Measurements from ENCODE around the gene BCKDHA.
"Not testable (repeated sequence)": the region's sequence is repeated elsewhere in the genome, so short reads cannot be mapped to it uniquely, and the experiment has no call there.

The BCKDHA gene

DNA sequence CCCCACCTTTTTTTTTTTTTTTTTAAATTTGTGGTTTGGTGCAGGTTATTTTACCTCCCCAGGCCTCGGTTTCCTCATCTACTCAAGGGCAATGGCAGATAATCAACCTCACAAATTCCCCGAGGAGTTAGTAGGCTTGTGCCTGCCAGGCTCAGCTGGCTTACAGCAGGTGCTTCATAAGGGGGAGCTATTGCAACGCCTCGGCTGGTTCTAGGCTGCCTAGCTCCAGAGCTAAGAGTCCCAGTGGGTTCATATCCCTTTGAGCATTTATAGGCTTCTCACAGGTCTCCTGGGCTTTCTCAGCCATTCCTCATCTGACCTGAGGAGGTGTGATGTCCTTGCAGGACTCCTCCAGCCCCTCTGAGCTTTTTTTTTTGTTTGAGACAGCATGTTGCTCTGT is 10.6 kb downstream of the BCKDHA start:
- DNase-seq = peak; percentile 20

- not testable (repeated sequence) for DNase-seq
Observed at GRCh38 chr19:41408846-41409245, 11.2 kb downstream of the BCKDHA start.

DNA sequence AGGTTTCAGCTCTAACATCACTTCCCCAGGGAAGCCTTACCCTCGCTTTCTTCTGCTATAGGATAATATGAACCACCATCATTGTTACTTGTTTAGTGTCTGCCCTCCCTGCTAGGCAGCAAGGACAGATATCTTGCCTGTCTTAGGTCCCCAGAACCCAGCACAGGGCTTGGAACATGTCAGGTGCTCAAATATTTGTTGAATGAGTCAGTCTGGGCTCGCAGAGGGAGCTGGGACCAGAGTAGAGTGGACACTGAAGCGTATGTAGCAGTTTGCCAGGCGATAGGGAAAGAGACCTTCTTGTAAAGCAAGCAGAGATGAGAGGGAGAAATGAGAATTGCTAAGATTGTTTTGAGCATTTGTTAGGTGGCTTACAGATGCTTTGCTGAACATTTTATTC is 11.7 kb downstream of the BCKDHA start:
- no peak for DNase-seq

GRCh38 chr19:41410336-41411054 is 12.9 kb downstream of the BCKDHA start:
- no peak for DNase-seq

DNA sequence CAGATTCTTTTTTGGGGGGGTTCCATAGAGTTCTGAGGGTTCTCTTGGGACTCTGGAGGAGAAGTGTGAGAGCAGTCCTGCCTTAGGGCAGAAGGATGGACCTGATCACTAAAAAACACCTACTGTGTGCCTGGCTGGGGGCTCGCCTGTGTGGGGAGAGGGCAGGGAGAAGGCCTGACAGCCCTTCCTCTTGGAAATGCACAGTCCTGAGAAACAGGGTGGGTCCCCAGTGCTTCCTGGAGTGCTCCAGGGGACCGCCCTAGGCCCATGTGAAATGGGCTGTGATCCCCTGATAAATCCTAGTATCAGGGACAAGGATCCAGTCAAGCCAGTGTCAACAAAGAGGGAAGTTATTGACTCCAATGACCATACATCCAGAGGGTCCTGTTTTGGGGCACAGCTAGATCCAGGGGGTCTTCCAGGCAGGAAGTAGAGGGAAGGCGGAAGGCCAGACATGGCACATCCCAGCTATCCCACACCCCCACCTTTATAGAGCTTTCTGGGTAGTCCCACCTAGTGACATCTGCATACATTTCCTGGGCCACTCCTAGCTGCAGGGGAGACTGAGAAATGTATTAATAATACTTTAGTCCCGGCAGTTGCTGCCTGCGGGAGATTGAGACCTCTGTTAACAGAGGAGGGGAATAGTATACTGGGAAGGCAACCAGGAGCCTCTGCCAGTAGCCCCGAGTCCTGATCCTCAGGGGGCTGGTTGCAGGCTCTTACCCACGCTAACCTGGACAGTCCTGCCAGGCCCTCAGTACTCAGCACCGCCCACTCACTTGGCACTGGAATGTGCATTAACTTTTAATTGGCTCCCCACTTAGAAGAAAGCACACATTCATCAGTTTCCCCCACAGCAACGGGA is 13.7 kb downstream of the BCKDHA start:
- DNase-seq = no peak

GRCh38 chr19:41411968-41412265 is 14.3 kb downstream of the BCKDHA start:
- no peak for DNase-seq

- DNase-seq = no peak
Observed at GRCh38 chr19:41412953-41413352, 15.3 kb downstream of the BCKDHA start.

- DNase-seq = no peak
Observed at GRCh38 chr19:41413947-41414346, 16.3 kb downstream of the BCKDHA start.

- DNase-seq = no peak
Observed at GRCh38 chr19:41414461-41414860, 16.8 kb downstream of the BCKDHA start.

DNA sequence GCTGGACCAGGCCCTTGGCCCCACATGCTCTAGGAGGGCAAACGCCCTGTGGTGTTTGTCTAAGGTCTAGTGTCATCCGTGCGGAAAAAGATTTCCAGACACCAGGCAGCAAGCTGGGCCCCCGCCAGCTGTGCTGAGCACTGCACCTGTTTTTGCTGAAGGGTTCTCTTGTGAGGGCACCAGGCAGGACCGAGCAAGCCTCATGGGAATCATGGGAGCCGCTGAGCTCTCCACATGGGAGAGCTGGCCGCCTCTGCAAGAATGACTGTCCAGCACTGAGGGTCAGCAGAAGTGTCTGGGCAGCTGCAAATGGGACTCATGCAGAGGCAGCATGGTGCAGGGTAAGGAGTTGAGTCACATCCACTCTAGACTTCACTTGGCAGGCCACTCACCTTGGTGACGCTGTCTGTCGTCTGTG is 17.5 kb downstream of the BCKDHA start:
- no peak for DNase-seq

GRCh38 chr19:41416194-41416674 is 18.6 kb downstream of the BCKDHA start:
- no peak for DNase-seq

- DNase-seq = no peak
Observed at GRCh38 chr19:41420101-41420880, 22.7 kb downstream of the BCKDHA start.

- no peak for DNase-seq
Observed at GRCh38 chr19:41421314-41421713, 23.7 kb downstream of the BCKDHA start.

GRCh38 chr19:41421973-41422372 is 24.4 kb downstream of the BCKDHA start:
- no peak for DNase-seq

GRCh38 chr19:41422456-41422855 is 24.8 kb downstream of the BCKDHA start:
- no peak for DNase-seq

DNA sequence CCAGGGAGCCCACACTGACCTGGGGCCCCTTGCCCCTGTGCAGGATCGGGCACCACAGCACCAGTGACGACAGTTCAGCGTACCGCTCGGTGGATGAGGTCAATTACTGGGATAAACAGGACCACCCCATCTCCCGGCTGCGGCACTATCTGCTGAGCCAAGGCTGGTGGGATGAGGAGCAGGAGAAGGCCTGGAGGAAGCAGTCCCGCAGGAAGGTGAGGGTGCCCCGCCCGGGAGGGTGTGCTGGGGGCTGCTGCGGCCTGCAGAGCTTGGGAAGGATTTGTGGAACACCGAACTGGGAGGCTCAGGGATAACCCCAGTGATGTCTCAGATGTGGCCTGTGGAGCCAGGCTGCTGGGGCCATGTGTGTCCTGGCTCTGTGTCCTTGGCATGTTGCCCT is 25.3 kb downstream of the BCKDHA start:
- no peak for DNase-seq

- DNase-seq = peak; percentile 57
Observed at GRCh38 chr19:41424335-41425173, 26.9 kb downstream of the BCKDHA start.

DNA sequence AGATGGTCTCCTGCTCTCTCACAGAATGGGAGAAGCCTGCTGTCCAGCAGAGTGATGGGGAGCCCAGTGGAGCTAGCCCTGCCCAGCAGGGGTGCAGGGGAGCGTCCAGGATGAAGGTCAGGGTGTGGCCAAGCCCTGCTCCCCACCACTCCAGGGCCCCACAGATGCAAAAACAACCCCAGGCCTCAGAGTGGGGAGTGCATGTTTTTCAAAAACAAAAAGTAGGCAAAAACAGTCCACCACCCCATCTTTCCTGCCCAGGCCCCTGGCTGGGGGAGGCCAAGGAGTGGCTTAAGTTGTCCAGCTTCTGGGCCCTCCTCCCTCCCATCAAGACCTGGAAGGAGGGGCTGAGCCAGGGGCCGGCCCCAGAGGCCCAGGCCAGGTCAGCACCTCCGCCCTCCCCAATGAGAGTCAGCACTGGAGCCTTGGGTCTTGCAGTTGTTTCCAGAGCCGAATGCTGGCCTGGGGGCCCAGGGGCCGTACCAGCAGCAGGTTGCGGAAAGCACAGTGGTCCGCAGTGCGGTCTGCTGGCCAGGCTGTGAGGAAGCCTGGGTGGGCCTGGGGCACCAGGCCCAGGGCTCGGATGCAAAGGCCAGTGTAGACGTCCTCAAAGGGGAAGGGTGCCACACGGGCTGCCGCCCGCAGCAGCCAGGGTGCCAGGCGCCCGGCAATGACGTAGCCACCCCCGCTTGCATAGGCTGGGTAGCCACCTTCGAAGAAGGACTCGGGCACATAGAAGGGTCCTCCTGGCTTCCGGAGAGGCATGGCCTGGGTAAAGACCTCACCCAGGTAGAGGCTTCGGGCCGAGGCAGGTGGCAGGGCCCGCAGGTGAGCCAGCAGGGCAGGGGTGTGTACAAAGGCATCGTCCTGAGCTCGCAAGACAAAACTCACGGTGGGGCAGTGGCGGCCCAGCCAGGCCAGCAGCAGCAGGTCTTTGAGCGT is 27.8 kb downstream of the BCKDHA start:
- no peak for DNase-seq

DNA sequence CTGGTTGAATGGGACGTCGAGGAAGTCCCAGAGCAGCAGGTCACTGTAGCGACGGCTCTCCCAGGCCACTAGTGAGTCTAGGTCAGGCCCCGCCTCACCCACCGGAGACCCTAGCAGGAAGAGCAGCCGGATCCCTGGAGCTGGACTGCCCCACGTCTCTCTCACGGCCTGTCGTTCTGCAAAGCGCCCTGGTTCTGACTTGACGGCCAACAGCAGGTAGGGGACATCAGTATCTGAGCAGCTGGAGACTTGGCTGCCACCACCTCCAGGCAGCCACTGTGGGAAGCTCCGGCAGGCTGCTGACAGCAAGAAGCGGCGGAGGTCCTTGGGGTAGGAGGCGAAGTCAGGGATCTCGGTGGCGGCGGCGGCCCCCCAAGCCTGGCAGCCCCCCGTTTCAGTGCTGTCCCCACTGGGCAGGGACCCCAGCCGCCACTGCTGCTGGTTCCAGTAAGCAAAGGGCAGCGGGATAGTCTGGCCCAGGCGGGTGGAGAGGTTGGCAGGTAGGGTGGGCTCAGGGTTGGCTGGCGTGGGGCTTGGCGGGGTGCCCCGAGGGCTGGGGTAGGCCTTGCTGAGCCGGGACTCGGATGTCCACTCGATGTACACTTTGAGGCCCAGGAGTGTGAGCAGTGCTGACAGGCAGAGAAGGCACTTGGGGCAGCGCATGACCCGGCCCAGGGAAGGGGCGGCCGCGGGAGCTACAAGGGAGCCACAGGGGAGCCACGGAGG is 28.7 kb downstream of the BCKDHA start:
- no peak for DNase-seq

GRCh38 chr19:41426952-41427646 is 29.5 kb downstream of the BCKDHA start, which contains the start of gene B3GNT8:
B3GNT8 (minus strand) TSS chr19:41427374; CDS start chr19:41426778, 596 bp downstream.
- DNase-seq = no peak
